HL-60 (cell line): ENCODE results near the gene ASPSCR1.

ENCODE experiments used
- DNase-seq, 2 experiments: peaks; one replicate each; pipeline ENCODE4 v3.0.0-alpha.2; 2010 to 2020; ENCODE audit warnings: low read depth in 1 of 2, low spot score in 1 of 2
- H3K27ac ChIP-seq: fragments of 250-450 bp; sonication (Bioruptor Pico); replicated peaks from 2 replicates; pipeline ENCODE4 v1.5.1; 2020; ENCODE audit warnings: mild to moderate bottlenecking, moderate library complexity
- H3K27me3 ChIP-seq: fragments of 250-450 bp; sonication (Bioruptor Pico); 2 replicates; pipeline ENCODE4 v1.5.1; 2021; ENCODE audit warnings: mild to moderate bottlenecking, moderate library complexity; ENCODE audit not compliant: insufficient read depth, poor library complexity, severe bottlenecking
- H3K4me3 ChIP-seq: replicated peaks from 2 replicates; pipeline ENCODE4 v1.5.1; 2011; ENCODE audit warnings: mild to moderate bottlenecking, control low read depth, low read length; ENCODE audit not compliant: insufficient read depth
- GABPA ChIP-seq: IDR thresholded peaks from 2 replicates; pipeline ENCODE4 v1.6.1; 2012; ENCODE audit warnings: low read depth
- POLR2AphosphoS5 ChIP-seq: IDR thresholded peaks from 2 replicates; pipeline ENCODE4 v1.6.1; 2012; ENCODE audit warnings: low read depth
- SPI1 ChIP-seq: IDR thresholded peaks from 2 replicates; pipeline ENCODE4 v1.6.1; 2012; ENCODE audit warnings: low read depth, mild to moderate bottlenecking, borderline replicate concordance
- TF ChIP-seq, protein P1 (sequence below): IDR thresholded peaks from one replicate; pipeline ENCODE4 v1.5.1; 2011; ENCODE audit warnings: low read length, control low read depth, inconsistent platforms; ENCODE audit not compliant: insufficient read depth
- TF ChIP-seq, protein P2 (sequence below): IDR thresholded peaks from 2 replicates; pipeline ENCODE4 v1.6.1; 2012; ENCODE audit warnings: low read depth; ENCODE audit not compliant: insufficient replicate concordance

Gene ASPSCR1

DNA sequence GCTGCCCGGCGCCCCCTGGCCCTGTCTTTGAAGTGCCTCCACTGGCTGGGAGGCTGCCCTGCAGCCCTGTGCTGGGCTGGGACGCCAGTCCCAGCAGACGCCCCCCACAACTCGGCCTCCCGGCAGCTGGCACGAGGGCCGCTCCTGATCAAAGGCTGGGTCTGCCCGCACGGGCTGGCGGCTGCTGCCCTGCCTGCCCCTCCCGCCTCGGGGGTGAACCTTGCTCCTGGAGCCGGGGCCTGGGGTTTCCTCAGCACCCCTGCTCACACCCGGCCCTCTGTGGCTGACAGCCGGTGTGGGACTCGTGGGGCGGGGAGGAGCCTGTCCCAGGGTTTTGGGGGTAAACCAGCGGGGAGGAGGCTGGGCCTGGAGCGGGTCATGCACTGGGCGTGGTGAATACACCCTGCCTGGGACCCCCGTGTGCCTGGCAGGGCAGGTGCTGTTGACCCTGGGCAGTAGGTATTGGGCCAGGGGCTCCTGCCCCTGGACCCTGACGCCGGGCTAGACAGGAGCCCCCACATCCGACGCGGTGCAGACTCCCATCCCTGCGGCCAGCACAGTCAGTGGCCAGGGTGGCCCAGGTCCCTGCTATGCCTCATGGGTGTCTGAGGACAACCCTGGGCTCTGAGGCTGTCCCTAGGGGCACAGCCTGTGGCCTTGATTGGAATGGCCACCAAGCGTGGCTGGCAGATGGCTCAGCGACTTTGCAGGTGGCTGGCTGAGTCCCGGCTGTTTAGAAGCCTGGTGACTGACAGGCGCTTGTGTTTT is 23.6 kb downstream of the ASPSCR1 start:
- TF ChIP-seq GABPA (no peak), SPI1 (no peak), POLR2AphosphoS5 (no peak)
- TF ChIP-seq, protein P1, sequence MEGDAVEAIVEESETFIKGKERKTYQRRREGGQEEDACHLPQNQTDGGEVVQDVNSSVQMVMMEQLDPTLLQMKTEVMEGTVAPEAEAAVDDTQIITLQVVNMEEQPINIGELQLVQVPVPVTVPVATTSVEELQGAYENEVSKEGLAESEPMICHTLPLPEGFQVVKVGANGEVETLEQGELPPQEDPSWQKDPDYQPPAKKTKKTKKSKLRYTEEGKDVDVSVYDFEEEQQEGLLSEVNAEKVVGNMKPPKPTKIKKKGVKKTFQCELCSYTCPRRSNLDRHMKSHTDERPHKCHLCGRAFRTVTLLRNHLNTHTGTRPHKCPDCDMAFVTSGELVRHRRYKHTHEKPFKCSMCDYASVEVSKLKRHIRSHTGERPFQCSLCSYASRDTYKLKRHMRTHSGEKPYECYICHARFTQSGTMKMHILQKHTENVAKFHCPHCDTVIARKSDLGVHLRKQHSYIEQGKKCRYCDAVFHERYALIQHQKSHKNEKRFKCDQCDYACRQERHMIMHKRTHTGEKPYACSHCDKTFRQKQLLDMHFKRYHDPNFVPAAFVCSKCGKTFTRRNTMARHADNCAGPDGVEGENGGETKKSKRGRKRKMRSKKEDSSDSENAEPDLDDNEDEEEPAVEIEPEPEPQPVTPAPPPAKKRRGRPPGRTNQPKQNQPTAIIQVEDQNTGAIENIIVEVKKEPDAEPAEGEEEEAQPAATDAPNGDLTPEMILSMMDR: no peak
- TF ChIP-seq, protein P2, sequence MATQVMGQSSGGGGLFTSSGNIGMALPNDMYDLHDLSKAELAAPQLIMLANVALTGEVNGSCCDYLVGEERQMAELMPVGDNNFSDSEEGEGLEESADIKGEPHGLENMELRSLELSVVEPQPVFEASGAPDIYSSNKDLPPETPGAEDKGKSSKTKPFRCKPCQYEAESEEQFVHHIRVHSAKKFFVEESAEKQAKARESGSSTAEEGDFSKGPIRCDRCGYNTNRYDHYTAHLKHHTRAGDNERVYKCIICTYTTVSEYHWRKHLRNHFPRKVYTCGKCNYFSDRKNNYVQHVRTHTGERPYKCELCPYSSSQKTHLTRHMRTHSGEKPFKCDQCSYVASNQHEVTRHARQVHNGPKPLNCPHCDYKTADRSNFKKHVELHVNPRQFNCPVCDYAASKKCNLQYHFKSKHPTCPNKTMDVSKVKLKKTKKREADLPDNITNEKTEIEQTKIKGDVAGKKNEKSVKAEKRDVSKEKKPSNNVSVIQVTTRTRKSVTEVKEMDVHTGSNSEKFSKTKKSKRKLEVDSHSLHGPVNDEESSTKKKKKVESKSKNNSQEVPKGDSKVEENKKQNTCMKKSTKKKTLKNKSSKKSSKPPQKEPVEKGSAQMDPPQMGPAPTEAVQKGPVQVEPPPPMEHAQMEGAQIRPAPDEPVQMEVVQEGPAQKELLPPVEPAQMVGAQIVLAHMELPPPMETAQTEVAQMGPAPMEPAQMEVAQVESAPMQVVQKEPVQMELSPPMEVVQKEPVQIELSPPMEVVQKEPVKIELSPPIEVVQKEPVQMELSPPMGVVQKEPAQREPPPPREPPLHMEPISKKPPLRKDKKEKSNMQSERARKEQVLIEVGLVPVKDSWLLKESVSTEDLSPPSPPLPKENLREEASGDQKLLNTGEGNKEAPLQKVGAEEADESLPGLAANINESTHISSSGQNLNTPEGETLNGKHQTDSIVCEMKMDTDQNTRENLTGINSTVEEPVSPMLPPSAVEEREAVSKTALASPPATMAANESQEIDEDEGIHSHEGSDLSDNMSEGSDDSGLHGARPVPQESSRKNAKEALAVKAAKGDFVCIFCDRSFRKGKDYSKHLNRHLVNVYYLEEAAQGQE: no peak
- DNase-seq: no peak
- Histone ChIP-seq H3K4me3 (no peak overlapping the region), H3K27me3 (no peaks in the 10 kb centered on the region), H3K27ac (no peak overlapping the region)

DNA sequence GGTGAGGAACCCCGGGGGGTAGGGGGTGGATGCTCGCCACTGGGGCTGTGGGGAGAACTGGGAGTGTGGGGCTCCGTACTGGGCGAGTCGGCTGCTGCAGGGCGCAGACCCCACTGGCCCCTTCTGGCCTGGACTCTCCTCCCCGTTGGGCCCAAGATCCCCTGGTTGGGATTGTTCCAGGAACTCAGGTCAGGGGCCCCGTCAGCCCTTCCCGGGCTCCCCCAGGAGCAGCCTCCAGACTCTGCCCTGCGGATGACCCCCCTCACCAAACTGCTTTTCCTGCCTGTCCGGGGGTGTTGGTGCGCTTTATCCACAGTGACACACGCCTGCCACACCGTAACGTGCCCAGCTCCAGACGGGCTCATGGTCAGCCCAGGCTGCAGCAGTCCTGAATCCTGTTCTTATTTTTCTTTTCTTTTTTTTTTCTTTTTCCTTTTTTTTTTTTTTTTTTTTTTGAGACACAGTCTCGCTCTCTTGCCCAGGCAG is 24.2 kb downstream of the ASPSCR1 start:
- no peak for DNase-seq
- Histone ChIP-seq H3K27me3 (no peaks in the 10 kb centered on the region), H3K4me3 (no peak overlapping the region), H3K27ac (no peak overlapping the region)
- TF ChIP-seq GABPA (no peak), POLR2AphosphoS5 (no peak), SPI1 (no peak)
- TF ChIP-seq, protein P1: no peak
- TF ChIP-seq, protein P2: no peak

DNA sequence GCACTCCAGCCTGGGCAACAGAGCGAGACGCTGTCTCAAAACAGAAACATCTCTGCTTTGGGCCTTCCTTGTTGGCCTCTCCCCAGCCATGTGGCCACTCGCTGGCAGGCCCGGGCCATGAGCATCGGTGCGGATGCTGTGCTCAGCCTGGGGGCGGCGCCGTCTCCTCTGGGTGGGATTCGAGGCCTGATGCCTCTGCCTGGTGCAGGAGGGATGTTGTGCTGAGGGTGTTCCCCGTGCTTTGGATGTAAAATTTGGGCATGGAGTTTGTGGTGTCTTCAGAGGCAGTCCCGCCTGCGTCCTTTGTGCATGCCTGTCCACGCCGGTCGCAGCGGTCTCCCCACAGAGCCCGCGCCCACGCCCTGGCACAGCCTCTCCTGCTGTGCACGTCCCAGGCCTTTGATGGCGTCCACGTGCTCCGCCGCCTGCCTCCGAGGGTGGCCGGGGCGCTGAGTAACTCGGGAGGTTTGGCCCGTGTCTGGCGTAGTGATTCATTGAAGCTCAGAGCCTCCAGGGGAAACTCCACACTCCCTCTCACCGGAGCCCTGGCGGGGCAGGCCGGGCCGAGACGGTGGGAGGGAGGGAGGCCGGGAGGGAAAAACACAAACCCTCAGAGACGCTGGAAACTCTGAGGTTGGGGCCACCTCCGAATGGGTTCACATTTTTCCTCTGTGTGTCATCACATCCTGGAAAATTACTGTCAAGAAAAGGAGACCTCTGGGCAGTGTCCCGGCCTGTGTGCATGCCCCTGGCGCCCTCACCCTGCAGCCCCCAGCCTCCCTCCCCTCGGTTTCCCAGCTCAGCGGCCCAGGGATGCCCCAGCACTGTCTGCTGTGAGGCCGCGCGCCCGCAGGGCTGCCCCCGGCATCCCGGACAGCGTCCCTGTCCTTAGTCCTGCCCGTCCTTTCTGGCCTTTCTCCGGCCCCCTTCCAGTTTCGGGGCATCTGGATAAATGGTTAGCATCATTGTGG is 26.3 kb downstream of the ASPSCR1 start:
- Histone ChIP-seq H3K27ac (no peak overlapping the region), H3K27me3 (no peaks in the 10 kb centered on the region), H3K4me3 (no peak overlapping the region)
- TF ChIP-seq, protein P2: no peak
- no peak for TF ChIP-seq POLR2AphosphoS5
- no peak for TF ChIP-seq GABPA
- no peak for TF ChIP-seq SPI1
- TF ChIP-seq, protein P1: no peak
- DNase-seq: no peak
